ENCODE results near the gene ARMS2. TPM values are rescaled to one million over a fixed set of nuclear protein-coding genes. Genes with fewer than 3 reads are reported as not detected.

Gene ARMS2
- total RNA-seq, 1 experiment from 2014 or later, result not detected

- CTCF ChIA-PET, result no interaction called here
Observed at GRCh38 chr10:122461367-122461728, 6.9 kb downstream of the ARMS2 start, which contains the start of gene HTRA1. TSS of gene HTRA1 (plus strand) at chr10:122461553. CDS start at chr10:122461653, 100 bp downstream.

DNA sequence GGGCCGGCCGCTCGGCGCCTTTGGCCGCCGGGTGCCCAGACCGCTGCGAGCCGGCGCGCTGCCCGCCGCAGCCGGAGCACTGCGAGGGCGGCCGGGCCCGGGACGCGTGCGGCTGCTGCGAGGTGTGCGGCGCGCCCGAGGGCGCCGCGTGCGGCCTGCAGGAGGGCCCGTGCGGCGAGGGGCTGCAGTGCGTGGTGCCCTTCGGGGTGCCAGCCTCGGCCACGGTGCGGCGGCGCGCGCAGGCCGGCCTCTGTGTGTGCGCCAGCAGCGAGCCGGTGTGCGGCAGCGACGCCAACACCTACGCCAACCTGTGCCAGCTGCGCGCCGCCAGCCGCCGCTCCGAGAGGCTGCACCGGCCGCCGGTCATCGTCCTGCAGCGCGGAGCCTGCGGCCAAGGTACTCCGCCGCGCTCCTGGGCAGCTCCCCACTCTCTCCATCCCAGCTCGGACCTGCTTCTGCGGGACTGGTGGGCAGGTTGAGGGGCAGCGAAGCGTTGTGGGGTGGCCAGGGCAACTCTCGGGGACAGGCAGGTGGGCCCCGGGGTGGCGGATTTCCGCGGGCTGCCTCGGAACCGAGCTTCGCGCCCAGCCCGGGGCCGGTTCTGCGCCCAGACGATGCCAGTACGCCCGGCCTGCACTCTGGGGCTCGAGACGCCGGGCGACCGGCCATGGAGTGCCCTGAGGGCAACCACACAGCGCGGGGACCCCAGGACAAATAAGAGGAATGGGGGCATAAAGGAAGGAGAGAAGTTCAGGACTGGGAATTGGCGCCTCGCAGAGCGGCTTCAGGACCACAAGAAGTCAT is 7.5 kb downstream of the ARMS2 start:
- Histone ChIP-seq H3K9me3 (ENCODE audit: low read length) (no peaks in the 10 kb centered on the region), H3F3A (ENCODE audit: low read length, unreplicated experiment) (no peaks in the 10 kb centered on the region), H3K4me1 (ENCODE audit: insufficient read depth, low read length) (peaks cover 4% of the 10 kb centered on the region; the same call in 1 of the 2 replicates), H3K9ac (ENCODE audit: low read length) (peak overlapping the region; percentile 43), H3K36me3 (ENCODE audit: low read depth, low read length) (no peaks in the 10 kb centered on the region), H3K27me3 (ENCODE audit: low read length) (no peaks in the 10 kb centered on the region), H3K27ac (ENCODE audit: low read length) (no peak overlapping the region), H2AFZ (ENCODE audit: low read length) (peak overlapping the region; percentile 62), H4K20me1 (ENCODE audit: low read length) (no peaks in the 10 kb centered on the region), H3K4me3 (ENCODE audit: low read length) (peak overlapping the region; percentile 86), H3K9me2 (replicated peaks; ENCODE audit: low read length) (no peaks in the 10 kb centered on the region), H3K79me2 (ENCODE audit: low read length) (0 out of 2 replicates have a peak, but pooled peaks cover 3% of the 10 kb centered on the region), H3K4me2 (ENCODE audit: low read length) (peak overlapping the region; percentile 97)
- ATAC-seq (peak; percentile 45), DNase-seq (peak; percentile 15)
- intact Hi-C loops (cut with micrococcal nuclease), result no loop called here
- POLR2A ChIA-PET (ENCODE audit: unreplicated experiment), result no interaction called here
- no TSS peak for BruUV-seq (replicated peaks)
- TF ChIP-seq, protein P1, sequence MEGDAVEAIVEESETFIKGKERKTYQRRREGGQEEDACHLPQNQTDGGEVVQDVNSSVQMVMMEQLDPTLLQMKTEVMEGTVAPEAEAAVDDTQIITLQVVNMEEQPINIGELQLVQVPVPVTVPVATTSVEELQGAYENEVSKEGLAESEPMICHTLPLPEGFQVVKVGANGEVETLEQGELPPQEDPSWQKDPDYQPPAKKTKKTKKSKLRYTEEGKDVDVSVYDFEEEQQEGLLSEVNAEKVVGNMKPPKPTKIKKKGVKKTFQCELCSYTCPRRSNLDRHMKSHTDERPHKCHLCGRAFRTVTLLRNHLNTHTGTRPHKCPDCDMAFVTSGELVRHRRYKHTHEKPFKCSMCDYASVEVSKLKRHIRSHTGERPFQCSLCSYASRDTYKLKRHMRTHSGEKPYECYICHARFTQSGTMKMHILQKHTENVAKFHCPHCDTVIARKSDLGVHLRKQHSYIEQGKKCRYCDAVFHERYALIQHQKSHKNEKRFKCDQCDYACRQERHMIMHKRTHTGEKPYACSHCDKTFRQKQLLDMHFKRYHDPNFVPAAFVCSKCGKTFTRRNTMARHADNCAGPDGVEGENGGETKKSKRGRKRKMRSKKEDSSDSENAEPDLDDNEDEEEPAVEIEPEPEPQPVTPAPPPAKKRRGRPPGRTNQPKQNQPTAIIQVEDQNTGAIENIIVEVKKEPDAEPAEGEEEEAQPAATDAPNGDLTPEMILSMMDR (conservative IDR thresholded peaks at IDR 0.05; ENCODE audit: low read depth, low read length), result no peak
- TF ChIP-seq EZH2phosphoT487 (IDR thresholded peaks at IDR 0.05; ENCODE audit: borderline replicate concordance, low read length) (no peak), EZH2 (IDR thresholded peaks at IDR 0.05; ENCODE audit: low read length, unreplicated experiment) (peak; percentile 51)
- CTCF ChIA-PET, result no interaction called here

More at GRCh38 chr10:122461367-122461728, 6.9 kb downstream of the ARMS2 start, which contains the start of gene HTRA1:
- TF ChIP-seq EZH2 (IDR thresholded peaks at IDR 0.05; ENCODE audit: low read length, unreplicated experiment) (no peak), EZH2phosphoT487 (IDR thresholded peaks at IDR 0.05; ENCODE audit: borderline replicate concordance, low read length) (no peak)
- TF ChIP-seq, protein P1 (conservative IDR thresholded peaks at IDR 0.05; ENCODE audit: low read depth, low read length), result no peak
- intact Hi-C loops (cut with micrococcal nuclease), result no loop called here
- H3K36me3 ChIP-seq (ENCODE audit: low read depth, low read length), result no peaks in the 10 kb centered on the region
- ATAC-seq (peak; percentile 58), DNase-seq (peak; percentile 45)
- H3K27me3 ChIP-seq (ENCODE audit: low read length), result no peaks in the 10 kb centered on the region
- peaks cover 4% of the 10 kb centered on the region; the same call in 1 of the 2 replicates for H3K4me1 ChIP-seq (ENCODE audit: insufficient read depth, low read length)
- H3K27ac ChIP-seq (ENCODE audit: low read length), result no peak within 1 kb of the TSS
- peak within 1 kb of the TSS; percentile 86 for H3K4me3 ChIP-seq (ENCODE audit: low read length)
- peak within 1 kb of the TSS; percentile 43 for H3K9ac ChIP-seq (ENCODE audit: low read length)
- no peaks in the 10 kb centered on the region for H3K9me3 ChIP-seq (ENCODE audit: low read length)
- no peaks in the 10 kb centered on the region for H3K9me2 ChIP-seq (replicated peaks; ENCODE audit: low read length)
- no peaks in the 10 kb centered on the region for H3F3A ChIP-seq (ENCODE audit: low read length, unreplicated experiment)
- H3K79me2 ChIP-seq (ENCODE audit: low read length), result 0 out of 2 replicates have a peak, but pooled peaks cover 3% of the 10 kb centered on the region
- POLR2A ChIA-PET (ENCODE audit: unreplicated experiment), result no interaction called here
- no peaks in the 10 kb centered on the region for H4K20me1 ChIP-seq (ENCODE audit: low read length)
- H3K4me2 ChIP-seq (ENCODE audit: low read length), result peak within 1 kb of the TSS; percentile 97
- BruUV-seq (replicated peaks), result no TSS peak
- peak within 1 kb of the TSS; percentile 73 for H2AFZ ChIP-seq (ENCODE audit: low read length)
